PC-3 (cell line): Measurements from ENCODE around the gene WEE2. TPM values are rescaled to one million over a fixed set of nuclear protein-coding genes. Genes with fewer than 3 reads are reported as not detected.
"Not testable (repeated sequence)": the region's sequence is repeated elsewhere in the genome, so short reads cannot be mapped to it uniquely, and the experiment has no call there.

Source experiments
- ATAC-seq: fragments of 200-7000 bp; cut with Tn5 transposase; 2 replicates; pipeline ENCODE4 v1.9.1; 2020; ENCODE audit warnings: mild to moderate bottlenecking, moderate library complexity
- BruUV-seq: library from RNA; stranded (reverse); fragments of 400-500 nt; replicated peaks from 2 replicates; lab custom pipeline; 2021; lab: Mats Ljungman, UMichigan
- CTCF ChIA-PET: fragments of 300-600 bp; sonication (Branson Sonifier 250); formaldehyde crosslinking; loops from one replicate; lab custom pipeline; 2022; ENCODE audit warnings: antibody characterized with exemption; lab: Charles Lee
- POLR2A ChIA-PET: fragments of 300-600 bp; sonication (Branson Sonifier 250); formaldehyde crosslinking; loops from one replicate; lab custom pipeline; 2022; ENCODE audit warnings: antibody characterized with exemption; ENCODE audit not compliant: unreplicated experiment; lab: Charles Lee
- DNase-seq: peaks from one replicate; pipeline ENCODE4 v3.0.0-alpha.2; 2015
- H2AFZ ChIP-seq: fragments of 300-600 bp; sonication (generic); 2 replicates; pipeline ENCODE4 v1.6.0; 2016; ENCODE audit warnings: antibody characterized with exemption, low read length
- H3F3A ChIP-seq: fragments of 300-600 bp; sonication (generic); one replicate; pipeline ENCODE4 v1.6.0; 2017; ENCODE audit warnings: antibody characterized with exemption, low read length, control low read depth, mild to moderate bottlenecking; ENCODE audit not compliant: unreplicated experiment
- H3K27ac ChIP-seq: fragments of 300-600 bp; sonication (generic); 2 replicates; pipeline ENCODE4 v1.5.1; 2016; ENCODE audit warnings: mild to moderate bottlenecking, low read length
- H3K27me3 ChIP-seq: fragments of 300-600 bp; sonication (generic); 2 replicates; pipeline ENCODE4 v1.6.1; 2016; ENCODE audit warnings: low read length, mixed read lengths
- H3K36me3 ChIP-seq: fragments of 300-600 bp; sonication (generic); 2 replicates; pipeline ENCODE4 v1.6.1; 2016; ENCODE audit warnings: low read depth, mixed run types, low read length, mixed read lengths
- H3K4me1 ChIP-seq: fragments of 300-600 bp; sonication (generic); 2 replicates; pipeline ENCODE4 v1.5.1; 2016; ENCODE audit warnings: low read length; ENCODE audit not compliant: insufficient read depth
- H3K4me2 ChIP-seq: fragments of 300-600 bp; sonication (generic); 2 replicates; pipeline ENCODE4 v1.6.0; 2016; ENCODE audit warnings: low read length
- H3K4me3 ChIP-seq: fragments of 300-600 bp; sonication (generic); 2 replicates; pipeline ENCODE4 v1.5.1; 2016; ENCODE audit warnings: mild to moderate bottlenecking, low read length, mixed read lengths
- H3K79me2 ChIP-seq: fragments of 300-600 bp; sonication (generic); 2 replicates; pipeline ENCODE4 v1.6.1; 2017; ENCODE audit warnings: low read length, mixed read lengths
- H3K9ac ChIP-seq: fragments of 300-600 bp; sonication (generic); 2 replicates; pipeline ENCODE4 v1.6.0; 2016; ENCODE audit warnings: mild to moderate bottlenecking, low read length
- H3K9me2 ChIP-seq: fragments of 300-600 bp; sonication (generic); replicated peaks from 2 replicates; pipeline ENCODE4 v1.6.1; 2016; ENCODE audit warnings: mixed run types, low read length, mixed read lengths
- H3K9me3 ChIP-seq: fragments of 300-600 bp; sonication (generic); 2 replicates; pipeline ENCODE4 v1.6.1; 2016; ENCODE audit warnings: low read length, mixed read lengths
- H4K20me1 ChIP-seq: fragments of 300-600 bp; sonication (generic); 2 replicates; pipeline ENCODE4 v1.6.1; 2016; ENCODE audit warnings: low read length, mixed read lengths
- EZH2 ChIP-seq: fragments of 300-600 bp; sonication (generic); IDR thresholded peaks from one replicate; pipeline ENCODE4 v1.6.1; 2017; ENCODE audit warnings: antibody characterized with exemption, mild to moderate bottlenecking, low read length; ENCODE audit not compliant: unreplicated experiment
- EZH2phosphoT487 ChIP-seq: fragments of 300-600 bp; sonication (generic); IDR thresholded peaks from 2 replicates; pipeline ENCODE4 v1.6.1; 2018; ENCODE audit warnings: mild to moderate bottlenecking, antibody characterized with exemption, low read length, borderline replicate concordance
- intact Hi-C: fragments of 100-400 bp; cut with micrococcal nuclease; formaldehyde crosslinking; loops from 2 replicates; pipeline ENCODE4 v1.9.0; 2023
- total RNA-seq: library from RNA; depleted of rRNA; stranded (reverse); fragments of >200 nt; gene quantifications from 2 replicates; pipeline ENCODE4 v1.2.3, GENCODE V29; 2014
- TF ChIP-seq, protein P1 (sequence below): fragments of 300-600 bp; sonication (generic); conservative IDR thresholded peaks from 2 replicates; pipeline ENCODE4 v1.5.1; 2017; ENCODE audit warnings: antibody characterized with exemption, low read depth, mild to moderate bottlenecking, low read length

The WEE2 gene
- total RNA-seq, 1 experiment from 2014 or later = not detected

DNA sequence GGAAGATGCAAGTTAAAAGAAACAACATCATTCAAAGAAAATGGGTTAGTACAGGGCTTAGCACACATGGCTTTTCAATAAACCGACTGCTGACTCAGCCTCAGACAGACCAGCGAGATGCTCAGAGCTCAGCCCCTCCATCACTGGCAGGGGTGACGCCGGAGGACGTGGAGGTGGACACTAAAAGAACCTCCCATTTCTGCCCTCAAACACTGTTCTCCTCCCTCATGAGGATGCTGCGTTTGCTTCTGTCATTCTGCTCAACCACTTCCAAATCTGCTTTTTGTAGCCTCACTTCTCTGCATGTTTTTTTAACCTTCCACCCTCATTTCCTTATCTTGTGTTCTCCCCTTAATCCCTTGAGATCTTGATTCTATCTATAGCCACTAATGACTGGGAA lies 21.5 kb upstream of the WEE2 start:
- Histone ChIP-seq H3K4me2 (no peak overlapping the region), H2AFZ (no peak overlapping the region), H4K20me1 (no peaks in the 10 kb centered on the region), H3K9me2 (no peaks in the 10 kb centered on the region), H3K27me3 (no peaks in the 10 kb centered on the region), H3K79me2 (no peaks in the 10 kb centered on the region), H3K4me3 (no peak overlapping the region), H3K4me1 (no peaks in the 10 kb centered on the region), H3K9ac (no peak overlapping the region), H3K9me3 (no peaks in the 10 kb centered on the region), H3K36me3 (no peaks in the 10 kb centered on the region; the same call in 1 of the 2 replicates), H3K27ac (no peak overlapping the region), H3F3A (no peaks in the 10 kb centered on the region)
- BruUV-seq = no TSS peak
- DNase-seq = no peak
- ChIA-PET POLR2A (no interaction called here), CTCF (no interaction called here)
- no peak for ATAC-seq
- intact Hi-C loops = no loop called here
- TF ChIP-seq, protein P1, sequence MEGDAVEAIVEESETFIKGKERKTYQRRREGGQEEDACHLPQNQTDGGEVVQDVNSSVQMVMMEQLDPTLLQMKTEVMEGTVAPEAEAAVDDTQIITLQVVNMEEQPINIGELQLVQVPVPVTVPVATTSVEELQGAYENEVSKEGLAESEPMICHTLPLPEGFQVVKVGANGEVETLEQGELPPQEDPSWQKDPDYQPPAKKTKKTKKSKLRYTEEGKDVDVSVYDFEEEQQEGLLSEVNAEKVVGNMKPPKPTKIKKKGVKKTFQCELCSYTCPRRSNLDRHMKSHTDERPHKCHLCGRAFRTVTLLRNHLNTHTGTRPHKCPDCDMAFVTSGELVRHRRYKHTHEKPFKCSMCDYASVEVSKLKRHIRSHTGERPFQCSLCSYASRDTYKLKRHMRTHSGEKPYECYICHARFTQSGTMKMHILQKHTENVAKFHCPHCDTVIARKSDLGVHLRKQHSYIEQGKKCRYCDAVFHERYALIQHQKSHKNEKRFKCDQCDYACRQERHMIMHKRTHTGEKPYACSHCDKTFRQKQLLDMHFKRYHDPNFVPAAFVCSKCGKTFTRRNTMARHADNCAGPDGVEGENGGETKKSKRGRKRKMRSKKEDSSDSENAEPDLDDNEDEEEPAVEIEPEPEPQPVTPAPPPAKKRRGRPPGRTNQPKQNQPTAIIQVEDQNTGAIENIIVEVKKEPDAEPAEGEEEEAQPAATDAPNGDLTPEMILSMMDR = no peak
- TF ChIP-seq EZH2 = no peak
- no peak for TF ChIP-seq EZH2phosphoT487

DNA sequence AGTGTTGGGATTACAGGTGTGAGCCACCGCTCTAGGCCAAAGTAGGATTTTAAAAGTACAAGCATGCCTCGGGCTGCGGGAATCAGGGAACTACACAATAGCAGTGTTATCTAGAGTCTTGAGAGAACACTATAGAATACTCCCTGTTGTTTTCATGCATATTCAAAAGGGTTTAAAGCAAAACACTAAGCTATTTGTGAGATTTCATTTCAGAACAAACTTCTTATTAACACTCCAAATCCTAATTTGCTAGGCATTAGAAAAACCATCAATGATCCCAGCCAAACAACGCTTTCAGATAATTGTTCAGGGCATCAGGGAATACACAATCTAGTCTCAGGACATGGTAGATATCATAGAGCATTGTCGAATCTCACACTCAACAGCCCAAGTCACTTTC lies 20.1 kb upstream of the WEE2 start:
- Histone ChIP-seq H3K9ac (no peak overlapping the region), H3K36me3 (no peaks in the 10 kb centered on the region; the same call in 1 of the 2 replicates), H3K9me2 (no peaks in the 10 kb centered on the region), H3K79me2 (peaks cover 6% of the 10 kb centered on the region; the same call in 1 of the 2 replicates), H3K27ac (no peak overlapping the region), H3K9me3 (no peaks in the 10 kb centered on the region), H3K4me2 (no peak overlapping the region), H3F3A (no peaks in the 10 kb centered on the region), H4K20me1 (no peaks in the 10 kb centered on the region), H3K27me3 (no peaks in the 10 kb centered on the region), H3K4me3 (no peak overlapping the region), H3K4me1 (no peaks in the 10 kb centered on the region), H2AFZ (no peak overlapping the region)
- ATAC-seq = no peak
- DNase-seq = no peak
- intact Hi-C loops = no loop called here
- no peak for TF ChIP-seq EZH2phosphoT487
- TF ChIP-seq, protein P1 = no peak
- POLR2A ChIA-PET = no interaction called here
- no TSS peak for BruUV-seq
- CTCF ChIA-PET = no interaction called here

DNA sequence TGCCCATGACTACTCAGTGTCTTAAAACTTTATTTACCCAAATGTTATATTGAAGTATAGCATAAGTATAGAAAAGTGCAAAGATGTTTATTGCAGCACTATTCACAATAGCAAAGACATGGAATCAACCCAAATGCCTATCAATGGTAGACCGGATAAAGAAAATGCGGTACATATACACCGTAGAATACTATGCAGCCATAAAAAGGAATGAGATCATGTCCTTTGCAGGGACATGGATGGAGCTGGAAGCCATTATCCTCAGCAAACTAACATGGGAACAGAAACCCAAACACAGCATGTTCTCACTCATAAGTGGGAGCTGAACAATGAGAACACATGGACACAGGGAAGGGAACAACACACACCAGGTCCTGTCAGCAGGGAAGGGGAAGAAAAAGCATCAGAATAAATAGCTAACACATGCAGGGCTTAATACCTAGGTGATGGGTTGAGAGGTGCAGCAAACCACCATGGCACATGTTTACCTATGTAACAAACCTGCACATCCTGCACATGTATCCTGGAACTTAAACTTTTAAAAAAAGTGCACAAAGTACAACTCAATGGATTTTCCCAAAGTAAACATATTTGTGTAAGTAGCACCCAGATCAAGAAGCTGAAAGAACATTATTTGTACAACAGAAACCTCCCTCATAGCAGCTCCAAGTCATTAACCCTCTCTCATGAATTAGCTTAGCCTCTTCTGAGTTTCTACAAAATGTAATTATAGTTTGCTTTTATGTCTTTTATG lies 18.9 kb upstream of the WEE2 start:
- ATAC-seq, H3K27me3 ChIP-seq, BruUV-seq, H4K20me1 ChIP-seq, CTCF ChIA-PET, H3K9me3 ChIP-seq, H3K27ac ChIP-seq, DNase-seq, H3K36me3 ChIP-seq, H2AFZ ChIP-seq, H3F3A ChIP-seq, H3K4me1 ChIP-seq, H3K9ac ChIP-seq, H3K4me2 ChIP-seq, intact Hi-C loops, H3K4me3 ChIP-seq, H3K9me2 ChIP-seq, POLR2A ChIA-PET: not testable (repeated sequence)
- H3K79me2 ChIP-seq = peaks cover 14% of the 10 kb centered on the region; the same call in 1 of the 2 replicates
